Hepatocyte (in vitro differentiated cells): Measurements from ENCODE around the gene MMP19. TPM values are rescaled to one million over a fixed set of nuclear protein-coding genes. Genes with fewer than 3 reads are reported as not detected.
"Not testable (repeated sequence)": the region's sequence is repeated elsewhere in the genome, so short reads cannot be mapped to it uniquely, and the experiment has no call there.

Source experiments
- DNase-seq: peaks from one replicate; pipeline ENCODE4 v3.0.0-alpha.2; 2016; ENCODE audit warnings: low spot score
- H2AFZ ChIP-seq: fragments of 200-600 bp; sonication (generic); 2 replicates; pipeline ENCODE4 v1.6.0; 2016; ENCODE audit warnings: antibody characterized with exemption, mild to moderate bottlenecking
- H3K27ac ChIP-seq: fragments of 200-600 bp; sonication (generic); 2 replicates; pipeline ENCODE4 v1.5.1; 2016; ENCODE audit warnings: mild to moderate bottlenecking
- H3K27me3 ChIP-seq: fragments of 200-600 bp; sonication (generic); 2 replicates; pipeline ENCODE4 v1.6.1; 2016
- H3K36me3 ChIP-seq: fragments of 200-600 bp; sonication (generic); replicated peaks from 2 replicates; pipeline ENCODE4 v1.5.1; 2016; ENCODE audit warnings: low read depth; ENCODE audit not compliant: insufficient read depth
- H3K4me1 ChIP-seq: fragments of 200-600 bp; sonication (generic); 2 replicates; pipeline ENCODE4 v1.5.1; 2016; ENCODE audit warnings: mild to moderate bottlenecking, moderate library complexity; ENCODE audit not compliant: insufficient read depth
- H3K4me2 ChIP-seq: fragments of 200-600 bp; sonication (generic); 2 replicates; pipeline ENCODE4 v1.6.0; 2016
- H3K4me3 ChIP-seq: fragments of 200-600 bp; sonication (generic); 2 replicates; pipeline ENCODE4 v1.5.1; 2016; ENCODE audit warnings: mild to moderate bottlenecking
- H3K79me2 ChIP-seq: fragments of 200-600 bp; sonication (generic); 2 replicates; pipeline ENCODE4 v1.6.0; 2017; ENCODE audit warnings: mild to moderate bottlenecking
- H3K9me2 ChIP-seq: fragments of 200-600 bp; sonication (generic); replicated peaks from 2 replicates; pipeline ENCODE4 v1.6.0; 2017; ENCODE audit warnings: mild to moderate bottlenecking; ENCODE audit not compliant: insufficient read depth
- H3K9me3 ChIP-seq: fragments of 200-600 bp; sonication (generic); 2 replicates; pipeline ENCODE4 v1.5.1; 2016; ENCODE audit warnings: low read depth, mild to moderate bottlenecking
- H4K20me1 ChIP-seq: fragments of 200-600 bp; sonication (generic); 2 replicates; pipeline ENCODE4 v1.6.0; 2016; ENCODE audit warnings: mild to moderate bottlenecking; ENCODE audit not compliant: insufficient read depth, poor library complexity, severe bottlenecking
- CTCF ChIP-seq: fragments of 200-600 bp; sonication (generic); IDR thresholded peaks from 2 replicates; pipeline ENCODE4 v1.5.1; 2016; ENCODE audit warnings: antibody characterized with exemption, mild to moderate bottlenecking; ENCODE audit not compliant: poor library complexity
- EZH2 ChIP-seq: fragments of 200-600 bp; sonication (generic); IDR thresholded peaks from 2 replicates; pipeline ENCODE4 v1.6.1; 2016; ENCODE audit warnings: antibody characterized with exemption, mild to moderate bottlenecking, borderline replicate concordance
- EZH2phosphoT487 ChIP-seq: fragments of 200-600 bp; sonication (generic); IDR thresholded peaks from one replicate; pipeline ENCODE4 v1.6.1; 2018; ENCODE audit warnings: antibody characterized with exemption, mild to moderate bottlenecking, low read depth, moderate library complexity; ENCODE audit not compliant: unreplicated experiment, severe bottlenecking
- WGBS: methylation state at CpG from one replicate; pipeline ENCODE4 v1.1.6; 2016; ENCODE audit warnings: low lambda C conversion rate; ENCODE audit errors: missing lambda C conversion rate; 5-methylcytosine and 5-hydroxymethylcytosine counted together
- polyA plus RNA-seq: library from polyadenylated mRNA; unstranded; fragments of >200 nt; fragmentation: Nextera tagmentation; extraction: Ambion mirVana; gene quantifications from 2 replicates; pipeline ENCODE4 v1.2.1, GENCODE V29; 2016
- total RNA-seq: library from RNA; depleted of rRNA; stranded (reverse); fragments of >200 nt; gene quantifications from 2 replicates; pipeline ENCODE4 v1.2.3, GENCODE V29; 2014

MMP19 gene
- total and polyA plus RNA-seq, 2 experiments from 2014 or later = 6.4 to 10.8 TPM

GRCh38 chr12:55877824-55878223 is 35.1 kb upstream of the MMP19 start:
- H2AFZ ChIP-seq = no peak overlapping the region
- H3K9me3 ChIP-seq = no peaks in the 10 kb centered on the region
- no peaks in the 10 kb centered on the region for H3K36me3 ChIP-seq
- no peak overlapping the region for H3K4me2 ChIP-seq
- H3K27ac ChIP-seq = no peak overlapping the region
- no peaks in the 10 kb centered on the region for H3K4me1 ChIP-seq
- H3K27me3 ChIP-seq = no peaks in the 10 kb centered on the region
- no peak overlapping the region for H3K4me3 ChIP-seq
- no peaks in the 10 kb centered on the region for H3K79me2 ChIP-seq
- no peaks in the 10 kb centered on the region for H4K20me1 ChIP-seq
- no peaks in the 10 kb centered on the region for H3K9me2 ChIP-seq
- DNase-seq = no peak
- TF ChIP-seq CTCF (no peak), EZH2 (no peak), EZH2phosphoT487 (no peak)

- no peaks in the 10 kb centered on the region for H3K9me3 ChIP-seq
- TF ChIP-seq EZH2phosphoT487 (no peak), EZH2 (no peak)
- no peak overlapping the region for H3K4me2 ChIP-seq
- H3K4me1 ChIP-seq = no peaks in the 10 kb centered on the region
- no peak overlapping the region for H3K4me3 ChIP-seq
- no peak for DNase-seq
- H3K79me2 ChIP-seq = no peaks in the 10 kb centered on the region
- no peaks in the 10 kb centered on the region for H3K36me3 ChIP-seq
- H4K20me1 ChIP-seq = no peaks in the 10 kb centered on the region
- H3K9me2 ChIP-seq = no peaks in the 10 kb centered on the region
- no peak overlapping the region for H3K27ac ChIP-seq
- 86% methylated on average over 4 of the region's 4 CpGs for WGBS
- no peaks in the 10 kb centered on the region for H3K27me3 ChIP-seq
- H2AFZ ChIP-seq = no peak overlapping the region
Observed at GRCh38 chr12:55875704-55876467, 33.1 kb upstream of the MMP19 start.

GRCh38 chr12:55874443-55874842 is 31.7 kb upstream of the MMP19 start:
- Histone ChIP-seq H2AFZ (no peak overlapping the region), H3K27me3 (no peaks in the 10 kb centered on the region), H3K4me2 (no peak overlapping the region), H3K79me2 (no peaks in the 10 kb centered on the region), H3K9me3 (no peaks in the 10 kb centered on the region), H4K20me1 (no peaks in the 10 kb centered on the region), H3K36me3 (no peaks in the 10 kb centered on the region), H3K4me1 (no peaks in the 10 kb centered on the region), H3K9me2 (no peaks in the 10 kb centered on the region), H3K4me3 (no peak overlapping the region), H3K27ac (no peak overlapping the region)
- 58% methylated on average over 2 of the region's 2 CpGs for WGBS
- no peak for DNase-seq
- TF ChIP-seq EZH2phosphoT487 (no peak), CTCF (no peak), EZH2 (no peak)

- not testable (repeated sequence) for H3K4me2 ChIP-seq, H4K20me1 ChIP-seq, H2AFZ ChIP-seq, H3K9me3 ChIP-seq, H3K27ac ChIP-seq, H3K9me2 ChIP-seq, DNase-seq, H3K27me3 ChIP-seq, H3K79me2 ChIP-seq, H3K36me3 ChIP-seq, H3K4me3 ChIP-seq, H3K4me1 ChIP-seq
- WGBS = over 99% methylated on average over 3 of the region's 3 CpGs
Observed at GRCh38 chr12:55866454-55867004, 23.8 kb upstream of the MMP19 start.
